Adrenal gland (tissue), 12 donors: Measurements from ENCODE around the gene TSSK1B. TPM values are rescaled to one million over a fixed set of nuclear protein-coding genes. Genes with fewer than 3 reads are reported as not detected.
"Not testable (repeated sequence)": the region's sequence is repeated elsewhere in the genome, so short reads cannot be mapped to it uniquely, and the experiment has no call there.

Source experiments
- DNase-seq, 7 donors: peaks; one replicate each; pipeline ENCODE4 v3.0.0-alpha.2; 2019 to 2020
- H3K27ac ChIP-seq, 5 donors: fragments of 200-600 bp; sonication (generic) in 4 of 5; 1 replicate in 3 of 5; 2 replicates in 2 of 5; pipeline versions ENCODE4 v1.5.1 to v1.8.0; 2016 to 2020; ENCODE audit warnings: mild to moderate bottlenecking in 1 of 5
- H3K27me3 ChIP-seq: fragments of 200-600 bp; 2 replicates; pipeline ENCODE4 v1.8.0; 2021
- H3K36me3 ChIP-seq, 2 donors: fragments of 200-600 bp; replicated peaks in 1 of 2; 1 replicate in 1 of 2; 2 replicates in 1 of 2; pipeline versions ENCODE4 v1.5.1 to v1.8.0; 2018 to 2022
- H3K4me1 ChIP-seq, 2 donors: fragments of 200-600 bp; replicated peaks in 1 of 2; 1 replicate in 1 of 2; 2 replicates in 1 of 2; pipeline versions ENCODE4 v1.5.1 to v1.8.0; 2018 to 2021
- H3K4me3 ChIP-seq, 4 donors: fragments of 200-600 bp; sonication (generic) in 3 of 4; one replicate each; pipeline ENCODE4 v1.5.1; 2016 to 2018
- H3K9me3 ChIP-seq, 3 donors: fragments of 200-600 bp; sonication (generic) in 1 of 3; replicated peaks in 1 of 3; 1 replicate in 2 of 3; 2 replicates in 1 of 3; pipeline versions ENCODE4 v1.5.1 to v1.8.0; 2016 to 2021
- POLR2A ChIP-seq, 2 donors: fragments of 450-650 bp; IDR thresholded peaks; one replicate each; pipeline ENCODE4 v1.6.1; 2017; ENCODE audit warnings: antibody characterized with exemption in 2 of 2, mild to moderate bottlenecking in 2 of 2, moderate library complexity in 1 of 2
- WGBS, 4 donors: extraction: QIAGEN DNeasy Blood & Tissue Kit in 2 of 4; methylation state at CpG; one replicate each; pipeline versions ENCODE4 v1.1.5 to v1.1.7; 2013 to 2017; 5-methylcytosine and 5-hydroxymethylcytosine counted together
- intact Hi-C, 2 donors: fragments of 100-400 bp; cut with DNase I; formaldehyde crosslinking; loops; one replicate each; pipeline versions ENCODE4 v1.14.1 to v1.15.0; 2022 to 2023
- polyA plus RNA-seq, 3 donors: library from polyadenylated mRNA; stranded (reverse); fragments of 200-250 nt in 2 of 3; fragments of 350-450 nt in 1 of 3; fragmentation: Illumina TruSeq in 1 of 3; extraction: RNeasy Lipid Tissue Mini Kit (QIAGEN cat#74804) in 1 of 3; gene quantifications; one replicate each; pipeline ENCODE4 v1.2.3, GENCODE V29; 2013 to 2014
- total RNA-seq, 9 donors: library from RNA; depleted of rRNA in 4 of 9; stranded (reverse); fragments of >200 nt in 4 of 9; fragments of 120-200 nt in 1 of 9; fragmentation: NEBNext Ultra II Directional in 1 of 9; extraction: Animal tissue kit (Norgen Biotek cat#: 25700) in 1 of 9; gene quantifications; one replicate each; pipeline versions ENCODE4 v1.1.0 to v1.2.4, GENCODE V29; 2013 to 2023
- TF ChIP-seq, protein P1 (sequence below), 6 experiments: fragments of 450-650 bp in 4 of 6; fragments of 200-600 bp in 2 of 6; sonication (generic) in 1 of 6; IDR thresholded peaks; 1 replicate in 5 of 6; 2 replicates in 1 of 6; pipeline versions ENCODE4 v1.5.1 to v1.8.0; 2016 to 2021; ENCODE audit warnings: antibody characterized with exemption in 6 of 6, mild to moderate bottlenecking in 2 of 6, moderate library complexity in 1 of 6
- donor health status: healthy with polysubstance abuse.
- donor health status: Bipolar disorder and iron deficiency.
- donor health status: DM: yes; HTN: yes; CAD: no.
- donor health status: DM: no; HTN: no; CAD: no.
- donor health status: DM: no; HTN: no; CAD: no.
- donor health status: DM: yes; HTN: yes; CAD: no.

The TSSK1B gene
- total and polyA plus RNA-seq, 12 donors: 0.17 TPM; not detected in 11

DNA sequence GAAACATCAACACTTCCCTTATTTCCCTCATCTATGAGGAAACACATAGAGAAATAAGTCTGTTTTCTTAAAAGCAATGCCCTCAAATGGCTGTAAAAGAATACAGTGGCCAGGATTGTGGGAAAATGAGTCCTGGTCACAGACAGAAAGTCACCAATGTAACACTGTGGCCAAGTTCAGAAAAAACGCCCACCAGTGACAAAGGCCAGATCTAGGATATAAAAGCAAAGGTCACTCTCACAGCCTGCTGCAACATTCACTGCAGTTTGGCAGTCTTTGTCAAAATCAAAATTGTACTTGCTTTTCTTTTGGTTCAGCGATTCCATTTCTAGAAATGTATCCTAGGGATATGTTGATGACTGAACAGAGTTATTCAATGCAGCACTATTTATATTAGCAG is 30.5 kb downstream of the TSSK1B start:
- Histone ChIP-seq H3K4me1 (no peaks in the 10 kb centered on the region), H3K4me3 (no peak overlapping the region), H3K36me3 (no peaks in the 10 kb centered on the region), H3K27ac (no peak overlapping the region), H3K9me3 (no peaks in the 10 kb centered on the region), H3K27me3 (no peaks in the 10 kb centered on the region)
- 57 to 83% (median 64%) methylated on average over 2 of the region's 2 CpGs for WGBS, 4 donors
- no peak for TF ChIP-seq POLR2A (IDR thresholded peaks at IDR 0.05)
- TF ChIP-seq, protein P1, sequence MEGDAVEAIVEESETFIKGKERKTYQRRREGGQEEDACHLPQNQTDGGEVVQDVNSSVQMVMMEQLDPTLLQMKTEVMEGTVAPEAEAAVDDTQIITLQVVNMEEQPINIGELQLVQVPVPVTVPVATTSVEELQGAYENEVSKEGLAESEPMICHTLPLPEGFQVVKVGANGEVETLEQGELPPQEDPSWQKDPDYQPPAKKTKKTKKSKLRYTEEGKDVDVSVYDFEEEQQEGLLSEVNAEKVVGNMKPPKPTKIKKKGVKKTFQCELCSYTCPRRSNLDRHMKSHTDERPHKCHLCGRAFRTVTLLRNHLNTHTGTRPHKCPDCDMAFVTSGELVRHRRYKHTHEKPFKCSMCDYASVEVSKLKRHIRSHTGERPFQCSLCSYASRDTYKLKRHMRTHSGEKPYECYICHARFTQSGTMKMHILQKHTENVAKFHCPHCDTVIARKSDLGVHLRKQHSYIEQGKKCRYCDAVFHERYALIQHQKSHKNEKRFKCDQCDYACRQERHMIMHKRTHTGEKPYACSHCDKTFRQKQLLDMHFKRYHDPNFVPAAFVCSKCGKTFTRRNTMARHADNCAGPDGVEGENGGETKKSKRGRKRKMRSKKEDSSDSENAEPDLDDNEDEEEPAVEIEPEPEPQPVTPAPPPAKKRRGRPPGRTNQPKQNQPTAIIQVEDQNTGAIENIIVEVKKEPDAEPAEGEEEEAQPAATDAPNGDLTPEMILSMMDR (IDR thresholded peaks at IDR 0.05): no peak
- no peak for DNase-seq
- intact Hi-C loops: no loop called here

DNA sequence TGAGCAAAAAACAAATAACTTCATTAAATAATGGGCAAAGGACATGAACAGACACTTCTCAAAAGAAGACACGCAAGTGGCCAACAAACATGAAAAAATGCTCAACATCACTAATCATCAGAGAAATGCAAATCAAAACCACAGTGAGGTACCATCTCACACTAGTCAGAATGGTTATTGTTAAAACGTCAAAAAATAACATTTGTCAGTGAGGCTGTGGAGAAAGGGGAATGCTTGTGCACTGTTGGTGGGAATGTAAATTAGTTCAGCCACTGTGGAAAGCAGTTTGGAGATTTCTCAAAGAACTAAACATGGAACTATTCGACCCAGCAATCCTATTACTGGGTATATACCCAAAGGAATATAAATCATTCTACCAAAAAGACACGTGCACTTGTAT is 36.8 kb downstream of the TSSK1B start:
- intact Hi-C loops, H3K27ac ChIP-seq, H3K4me3 ChIP-seq, H3K27me3 ChIP-seq, H3K9me3 ChIP-seq, H3K4me1 ChIP-seq, H3K36me3 ChIP-seq, DNase-seq: not testable (repeated sequence)
- 73 to 83% (median 77%) methylated on average over 4 of the region's 4 CpGs for WGBS, 4 donors

DNA sequence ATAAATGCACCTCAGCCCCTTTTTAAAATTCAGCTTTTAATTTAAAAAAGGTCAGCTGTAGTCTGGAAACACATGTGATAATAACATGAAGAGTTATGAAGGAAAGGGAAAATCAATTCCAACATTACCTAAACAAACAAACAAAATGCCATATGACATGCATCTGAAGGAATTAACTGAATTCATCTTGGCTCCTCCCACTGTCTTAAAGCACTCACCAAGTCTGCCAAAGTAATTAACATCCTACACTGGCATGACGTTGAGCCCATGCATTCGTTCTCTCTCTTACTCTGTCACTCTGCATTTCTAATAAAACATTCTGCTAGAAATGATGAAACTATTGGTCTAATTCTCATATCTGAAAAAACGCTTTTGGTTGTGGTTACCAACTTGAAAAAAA is 37.7 kb downstream of the TSSK1B start:
- Histone ChIP-seq H3K36me3 (no peaks in the 10 kb centered on the region), H3K27me3 (no peaks in the 10 kb centered on the region), H3K4me1 (no peaks in the 10 kb centered on the region), H3K27ac (no peak overlapping the region), H3K4me3 (no peak overlapping the region), H3K9me3 (no peaks in the 10 kb centered on the region)
- DNase-seq: no peak
- WGBS, 4 donors: 74 to 89% (median 81%) methylated on average over 3 of the region's 3 CpGs
- intact Hi-C loops: no loop called here
- TF ChIP-seq, protein P1 (IDR thresholded peaks at IDR 0.05): no peak
- TF ChIP-seq POLR2A (IDR thresholded peaks at IDR 0.05): no peak

DNA sequence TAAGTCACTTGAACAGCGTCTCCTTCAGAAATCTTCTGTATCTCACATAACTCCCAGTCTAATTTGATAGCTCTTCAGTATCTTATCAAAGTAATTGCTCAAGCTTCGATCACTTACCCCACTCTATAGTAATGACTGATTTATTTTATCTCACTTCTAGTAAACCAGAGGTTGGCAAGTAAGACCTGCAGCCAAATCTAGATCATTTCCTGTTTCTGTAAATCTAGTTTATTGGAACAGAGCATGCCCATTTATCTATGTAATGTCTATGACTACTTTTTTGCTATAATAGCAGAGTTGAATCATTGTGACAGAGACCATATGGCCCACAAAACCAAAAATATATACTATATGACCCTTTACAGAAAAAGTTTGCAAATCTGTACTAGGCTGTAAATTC is 40.1 kb downstream of the TSSK1B start:
- Histone ChIP-seq H3K4me3 (no peak overlapping the region), H3K9me3 (no peaks in the 10 kb centered on the region), H3K27me3 (no peaks in the 10 kb centered on the region), H3K36me3 (no peaks in the 10 kb centered on the region), H3K4me1 (no peaks in the 10 kb centered on the region), H3K27ac (no peak overlapping the region)
- DNase-seq: no peak
- TF ChIP-seq, protein P1 (IDR thresholded peaks at IDR 0.05): no peak
- no peak for TF ChIP-seq POLR2A (IDR thresholded peaks at IDR 0.05)
- intact Hi-C loops: no loop called here
- 84 to 93% (median 88%) methylated on average over 2 of the region's 2 CpGs for WGBS, 4 donors

DNA sequence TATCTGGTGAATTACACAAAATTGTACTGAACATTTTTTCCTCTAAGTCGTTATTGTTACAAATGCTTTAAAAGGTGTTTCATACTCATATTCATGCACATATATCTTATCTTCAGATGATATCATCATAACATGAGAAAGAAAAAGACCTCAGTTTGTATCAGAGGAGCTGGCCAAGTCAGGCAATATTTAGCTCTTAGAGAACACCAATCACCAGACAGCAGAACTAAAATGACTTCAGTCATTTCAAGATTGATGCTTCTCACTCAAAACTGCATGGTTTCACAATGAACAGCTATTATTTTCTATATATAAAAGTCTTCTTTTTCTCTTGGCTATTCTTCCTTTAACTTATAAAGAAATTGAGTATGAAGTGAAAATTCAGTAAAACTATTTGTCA is 44.6 kb downstream of the TSSK1B start:
- Histone ChIP-seq H3K9me3 (no peaks in the 10 kb centered on the region), H3K4me1 (no peaks in the 10 kb centered on the region), H3K27me3 (no peaks in the 10 kb centered on the region), H3K4me3 (no peak overlapping the region), H3K27ac (no peak overlapping the region), H3K36me3 (no peaks in the 10 kb centered on the region)
- intact Hi-C loops: no loop called here
- TF ChIP-seq POLR2A (IDR thresholded peaks at IDR 0.05): no peak
- TF ChIP-seq, protein P1 (IDR thresholded peaks at IDR 0.05): no peak
- WGBS, 4 donors: 71 to 90% (median 77%) methylated on average over 1 of the region's 1 CpG
- no peak for DNase-seq
